GDM1 (cell line): ENCODE measurements around the gene NPHP4.

Experiments
- DNase-seq: peaks from one replicate; lab custom pipeline; 2025; lab: John Stamatoyannopoulos, UW

Gene NPHP4

GRCh38 chr1:5950201-5950895 is 41.9 kb downstream of the NPHP4 start:
- DNase-seq = no peak

GRCh38 chr1:5949761-5950100 is 42.5 kb downstream of the NPHP4 start:
- no peak for DNase-seq

- DNase-seq = no peak
Observed at GRCh38 chr1:5949085-5949760, 43.0 kb downstream of the NPHP4 start.

GRCh38 chr1:5948681-5949005 is 43.6 kb downstream of the NPHP4 start:
- DNase-seq = no peak

- DNase-seq = no peak
Observed at GRCh38 chr1:5947978-5948680, 44.1 kb downstream of the NPHP4 start.

GRCh38 chr1:5947071-5947821 is 45.0 kb downstream of the NPHP4 start:
- DNase-seq = no peak

GRCh38 chr1:5945445-5945844 is 46.8 kb downstream of the NPHP4 start:
- no peak for DNase-seq

- no peak for DNase-seq
Observed at GRCh38 chr1:5944843-5945167, 47.4 kb downstream of the NPHP4 start.

GRCh38 chr1:5944154-5944842 is 47.9 kb downstream of the NPHP4 start:
- DNase-seq = no peak

GRCh38 chr1:5943343-5944124 is 48.7 kb downstream of the NPHP4 start:
- no peak for DNase-seq

- DNase-seq = no peak
Observed at GRCh38 chr1:5941671-5942070, 50.6 kb downstream of the NPHP4 start.

GRCh38 chr1:5940723-5941407 is 51.4 kb downstream of the NPHP4 start:
- no peak for DNase-seq

- no peak for DNase-seq
Observed at GRCh38 chr1:5939271-5940170, 52.7 kb downstream of the NPHP4 start.

GRCh38 chr1:5938101-5938646 is 54.1 kb downstream of the NPHP4 start:
- no peak for DNase-seq

GRCh38 chr1:5937373-5937857 is 54.8 kb downstream of the NPHP4 start:
- DNase-seq = no peak

- no peak for DNase-seq
Observed at GRCh38 chr1:5936621-5937372, 55.4 kb downstream of the NPHP4 start.

- DNase-seq = no peak
Observed at GRCh38 chr1:5936126-5936525, 56.1 kb downstream of the NPHP4 start.

- DNase-seq = no peak
Observed at GRCh38 chr1:5935026-5935425, 57.2 kb downstream of the NPHP4 start.
